Liver (tissue), 9 donors: ENCODE measurements around the gene STAP2. TPM values are rescaled to one million over a fixed set of nuclear protein-coding genes. Genes with fewer than 3 reads are reported as not detected.
A peak's percentile ranks its signal among the peaks of the same experiment; 100 is the strongest.

Source experiments
- DNase-seq: peaks from one replicate; pipeline ENCODE4 v3.0.0-alpha.2; 2017; ENCODE audit warnings: low spot score
- H3K27ac ChIP-seq, 2 donors: one replicate each; pipeline ENCODE4 v1.7.0; 2013; ENCODE audit warnings: inconsistent platforms in 2 of 2, low read length in 2 of 2, control low read depth in 1 of 2, low read depth in 1 of 2, mild to moderate bottlenecking in 1 of 2
- H3K27me3 ChIP-seq, 4 donors: one replicate each; pipeline versions ENCODE4 v1.6.1 to v1.7.0; 2013; ENCODE audit warnings: low read length in 3 of 4, inconsistent platforms in 1 of 4, mild to moderate bottlenecking in 1 of 4, moderate library complexity in 1 of 4; ENCODE audit not compliant: control insufficient read depth in 4 of 4, insufficient read depth in 4 of 4
- H3K36me3 ChIP-seq, 4 donors: one replicate each; pipeline versions ENCODE4 v1.6.1 to v1.7.0; 2013; ENCODE audit warnings: low read length in 3 of 4, mild to moderate bottlenecking in 3 of 4, low read depth in 1 of 4, moderate library complexity in 1 of 4; ENCODE audit not compliant: control insufficient read depth in 4 of 4, insufficient read depth in 3 of 4
- H3K4me1 ChIP-seq, 4 donors: one replicate each; pipeline versions ENCODE4 v1.6.1 to v1.7.0; 2013; ENCODE audit warnings: low read length in 3 of 4, mild to moderate bottlenecking in 3 of 4, moderate library complexity in 1 of 4; ENCODE audit not compliant: control insufficient read depth in 4 of 4, insufficient read depth in 4 of 4
- H3K4me3 ChIP-seq, 3 donors: one replicate each; pipeline versions ENCODE4 v1.6.1 to v1.7.0; 2013; ENCODE audit warnings: low read length in 3 of 3, control low read depth in 1 of 3, low read depth in 1 of 3, mild to moderate bottlenecking in 1 of 3
- H3K9ac ChIP-seq, 2 donors: one replicate each; pipeline ENCODE4 v1.7.0; 2013; ENCODE audit warnings: low read length in 2 of 2, mild to moderate bottlenecking in 2 of 2, moderate library complexity in 2 of 2, control low read depth in 1 of 2, low read depth in 1 of 2
- H3K9me3 ChIP-seq, 4 donors: one replicate each; pipeline versions ENCODE4 v1.6.1 to v1.7.0; 2013; ENCODE audit warnings: low read length in 3 of 4; ENCODE audit not compliant: control insufficient read depth in 4 of 4
- ATF3 ChIP-seq: IDR thresholded peaks from 2 replicates; pipeline ENCODE4 v1.6.1; 2016; ENCODE audit warnings: antibody characterized with exemption
- CTCF ChIP-seq: fragments of 150-350 bp; IDR thresholded peaks from 2 replicates; pipeline ENCODE4 v1.5.1; 2017; ENCODE audit warnings: improper control_type of control experiment, low read depth, low read length; ENCODE audit not compliant: missing input control
- EGR1 ChIP-seq, 2 donors: IDR thresholded peaks; 2 replicates each; pipeline ENCODE4 v1.6.1; 2016 to 2018; ENCODE audit warnings: antibody characterized with exemption in 2 of 2, low read depth in 2 of 2
- FOXA1 ChIP-seq: IDR thresholded peaks from 2 replicates; pipeline ENCODE4 v1.6.1; 2016; ENCODE audit warnings: antibody characterized with exemption
- FOXA2 ChIP-seq: IDR thresholded peaks from 2 replicates; pipeline ENCODE4 v1.6.1; 2016; ENCODE audit warnings: antibody characterized with exemption
- GABPA ChIP-seq, 2 donors: IDR thresholded peaks in 1 of 2; conservative IDR thresholded peaks in 1 of 2; 2 replicates each; pipeline ENCODE4 v1.6.1; 2016; ENCODE audit warnings: antibody characterized with exemption in 2 of 2, mild to moderate bottlenecking in 1 of 2, moderate library complexity in 1 of 2
- HNF4A ChIP-seq, 2 donors: conservative IDR thresholded peaks; 2 replicates each; pipeline ENCODE4 v1.6.1; 2016; ENCODE audit warnings: antibody characterized with exemption in 2 of 2, mild to moderate bottlenecking in 2 of 2
- HNF4G ChIP-seq: IDR thresholded peaks from 2 replicates; pipeline ENCODE4 v1.6.1; 2016; ENCODE audit warnings: antibody characterized with exemption
- JUND ChIP-seq, 2 donors: IDR thresholded peaks; 2 replicates each; pipeline ENCODE4 v1.6.1; 2016; ENCODE audit warnings: antibody characterized with exemption in 2 of 2
- MAX ChIP-seq: IDR thresholded peaks from 2 replicates; pipeline ENCODE4 v1.6.1; 2016; ENCODE audit warnings: antibody characterized with exemption
- NR2F2 ChIP-seq: IDR thresholded peaks from 2 replicates; pipeline ENCODE4 v1.6.1; 2016; ENCODE audit warnings: antibody characterized with exemption
- RAD21 ChIP-seq, 2 donors: IDR thresholded peaks; 2 replicates each; pipeline ENCODE4 v1.6.1; 2016; ENCODE audit warnings: antibody characterized with exemption in 2 of 2, mild to moderate bottlenecking in 2 of 2
- REST ChIP-seq: IDR thresholded peaks from 2 replicates; pipeline ENCODE4 v1.6.1; 2016; ENCODE audit warnings: antibody characterized with exemption, mild to moderate bottlenecking
- RXRA ChIP-seq, 2 donors: IDR thresholded peaks; 2 replicates each; pipeline ENCODE4 v1.6.1; 2017 to 2018; ENCODE audit warnings: antibody characterized with exemption in 2 of 2, mild to moderate bottlenecking in 1 of 2
- SP1 ChIP-seq: IDR thresholded peaks from 2 replicates; pipeline ENCODE4 v1.6.1; 2018; ENCODE audit warnings: antibody characterized with exemption, mild to moderate bottlenecking
- TAF1 ChIP-seq: conservative IDR thresholded peaks from 2 replicates; pipeline ENCODE4 v1.6.1; 2016; ENCODE audit warnings: antibody characterized with exemption, mild to moderate bottlenecking
- WGBS: extraction: QIAGEN DNeasy Blood & Tissue Kit; methylation state at CpG from one replicate; pipeline ENCODE4 v1.1.7; 2013; 5-methylcytosine and 5-hydroxymethylcytosine counted together
- polyA plus RNA-seq, 2 donors: library from polyadenylated mRNA; stranded (reverse) in 1 of 2; unstranded in 1 of 2; fragments of 200-250 nt in 1 of 2; fragments of >200 nt in 1 of 2; fragmentation: Nextera tagmentation in 1 of 2; extraction: Ambion mirVana in 1 of 2; gene quantifications; one replicate each; pipeline versions ENCODE4 v1.2.1 to v1.2.3, GENCODE V29; 2013 to 2015
- total RNA-seq, 2 donors: library from RNA; depleted of rRNA; stranded (reverse); fragments of >200 nt; gene quantifications; one replicate each; pipeline ENCODE4 v1.2.3, GENCODE V29; 2014
- donor health status: healthy.
- donor health status: healthy.
- donor health status: healthy.
- donor health status: healthy.
- donor health status: healthy.

STAP2 gene
- total and polyA plus RNA-seq, 4 donors: 8.6 to 26.4 (median 24.0) TPM

- no peaks in the 10 kb centered on the region for H3K9me3 ChIP-seq
- WGBS: 84% methylated on average over 13 of the region's 13 CpGs
- H3K27ac ChIP-seq: peak overlapping the region; percentile 17 to 69
- H3K27me3 ChIP-seq: no peaks in the 10 kb centered on the region
- TF ChIP-seq FOXA2 (no peak), RXRA (IDR thresholded peaks at IDR 0.05) (no peak), REST (no peak), SP1 (no peak), GABPA (IDR thresholded peaks at IDR 0.05 in 1 of 2, conservative IDR thresholded peaks at IDR 0.05 in 1 of 2) (no peak), EGR1 (IDR thresholded peaks at IDR 0.05; ENCODE audit: low read depth in 2 of 2) (no peak), RAD21 (IDR thresholded peaks at IDR 0.05) (no peak), FOXA1 (no peak), HNF4A (conservative IDR thresholded peaks at IDR 0.05) (no peak), TAF1 (no peak), ATF3 (no peak), CTCF (no peak), NR2F2 (no peak), HNF4G (no peak), MAX (no peak), JUND (IDR thresholded peaks at IDR 0.05) (no peak)
- peaks cover 4 to 46% (median 26%) of the 10 kb centered on the region in 4 donors for H3K4me1 ChIP-seq
- no peak overlapping the region for H3K9ac ChIP-seq
- H3K36me3 ChIP-seq: peaks cover 7 to 29% (median 15%) of the 10 kb centered on the region in 4 donors
- no peak overlapping the region for H3K4me3 ChIP-seq
- no peak for DNase-seq
These were observed 29.1 kb upstream of the STAP2 start for GRCh38 chr19:4367781-4368127.

- Histone ChIP-seq H3K9ac (no peak overlapping the region), H3K36me3 (peaks cover 9 to 34% (median 18%) of the 10 kb centered on the region in 4 donors)
These were observed 28.7 kb upstream of the STAP2 start for GRCh38 chr19:4367336-4367723.

More at GRCh38 chr19:4367336-4367723, 28.7 kb upstream of the STAP2 start:
- Histone ChIP-seq H3K4me3 (no peak overlapping the region), H3K27me3 (no peaks in the 10 kb centered on the region), H3K27ac (no peak overlapping the region), H3K4me1 (peaks cover 4 to 43% (median 23%) of the 10 kb centered on the region in 4 donors), H3K9me3 (no peaks in the 10 kb centered on the region)
- TF ChIP-seq RXRA (IDR thresholded peaks at IDR 0.05) (no peak), EGR1 (IDR thresholded peaks at IDR 0.05; ENCODE audit: low read depth in 2 of 2) (no peak), CTCF (no peak), FOXA2 (no peak), SP1 (no peak), RAD21 (IDR thresholded peaks at IDR 0.05) (no peak), FOXA1 (no peak), HNF4A (conservative IDR thresholded peaks at IDR 0.05) (no peak), JUND (IDR thresholded peaks at IDR 0.05) (no peak), TAF1 (no peak), ATF3 (no peak), GABPA (IDR thresholded peaks at IDR 0.05 in 1 of 2, conservative IDR thresholded peaks at IDR 0.05 in 1 of 2) (no peak), NR2F2 (no peak)
- 84% methylated on average over 10 of the region's 10 CpGs for WGBS
- no peak for DNase-seq
